ENCODE data around the gene PLEKHA7. TPM values are rescaled to one million over a fixed set of nuclear protein-coding genes. Genes with fewer than 3 reads are reported as not detected.

Gene PLEKHA7
- polyA plus RNA-seq, 1 of the 3 experiments (the other 2 are of a cell fraction): 0.12 TPM

DNA sequence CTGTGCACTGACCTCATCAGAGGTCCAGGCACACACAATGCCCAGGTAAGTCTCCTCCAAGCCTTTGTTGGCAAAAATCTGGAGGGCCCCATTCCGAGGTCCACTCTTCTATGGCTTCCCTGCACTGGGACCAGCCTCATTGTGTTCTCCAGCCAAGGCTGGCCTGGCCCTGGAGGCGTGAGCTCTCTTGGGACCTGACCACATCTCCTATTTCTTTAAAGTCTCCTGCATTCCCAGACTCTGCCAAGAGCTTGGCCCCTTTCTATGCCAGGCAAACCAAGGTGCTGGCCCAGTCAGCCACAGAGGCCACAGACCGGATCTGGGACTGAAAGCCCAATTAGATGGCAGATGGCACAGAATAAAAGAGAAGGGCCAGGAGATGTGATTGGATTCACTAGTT lies 220.7 kb downstream of the PLEKHA7 start:
- H3K4me2 ChIP-seq: no peak overlapping the region
- H3K9me2 ChIP-seq: no peaks in the 10 kb centered on the region
- TF ChIP-seq YY1 (IDR thresholded peaks at IDR 0.05; ENCODE audit: low read depth) (no peak), EZH2phosphoT487 (IDR thresholded peaks at IDR 0.05; ENCODE audit: borderline replicate concordance, low read depth) (no peak), GATA2 (CRISPR knock-in tag; IDR thresholded peaks at IDR 0.05) (no peak), TEAD4 (IDR thresholded peaks at IDR 0.05; ENCODE audit: borderline replicate concordance, insufficient read depth) (no peak), FOXM1 (IDR thresholded peaks at IDR 0.05; ENCODE audit: low read depth) (no peak), CHD2 (IDR thresholded peaks at IDR 0.05; ENCODE audit: low read length, partially characterized antibody) (no peak), SIN3A (IDR thresholded peaks at IDR 0.05; ENCODE audit: borderline replicate concordance, low read depth, low read length) (no peak), MXI1 (IDR thresholded peaks at IDR 0.05; ENCODE audit: low read depth, low read length) (no peak), FOSL2 (IDR thresholded peaks at IDR 0.05; ENCODE audit: borderline replicate concordance, low read depth) (no peak), SMC3 (IDR thresholded peaks at IDR 0.05; ENCODE audit: low read depth, low read length) (no peak), ELF1 (IDR thresholded peaks at IDR 0.05) (no peak), EP300 (IDR thresholded peaks at IDR 0.05; ENCODE audit: borderline replicate concordance in 1 of 2, low read depth in 1 of 2, low read length in 1 of 2) (no peak), NRF1 (IDR thresholded peaks at IDR 0.05; ENCODE audit: low read depth, low read length) (no peak), JUND (IDR thresholded peaks at IDR 0.05) (no peak)
- TF ChIP-seq, protein P1, sequence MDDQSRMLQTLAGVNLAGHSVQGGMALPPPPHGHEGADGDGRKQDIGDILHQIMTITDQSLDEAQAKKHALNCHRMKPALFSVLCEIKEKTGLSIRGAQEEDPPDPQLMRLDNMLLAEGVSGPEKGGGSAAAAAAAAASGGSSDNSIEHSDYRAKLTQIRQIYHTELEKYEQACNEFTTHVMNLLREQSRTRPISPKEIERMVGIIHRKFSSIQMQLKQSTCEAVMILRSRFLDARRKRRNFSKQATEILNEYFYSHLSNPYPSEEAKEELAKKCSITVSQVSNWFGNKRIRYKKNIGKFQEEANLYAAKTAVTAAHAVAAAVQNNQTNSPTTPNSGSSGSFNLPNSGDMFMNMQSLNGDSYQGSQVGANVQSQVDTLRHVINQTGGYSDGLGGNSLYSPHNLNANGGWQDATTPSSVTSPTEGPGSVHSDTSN (IDR thresholded peaks at IDR 0.05): no peak
- TF ChIP-seq, protein P2, sequence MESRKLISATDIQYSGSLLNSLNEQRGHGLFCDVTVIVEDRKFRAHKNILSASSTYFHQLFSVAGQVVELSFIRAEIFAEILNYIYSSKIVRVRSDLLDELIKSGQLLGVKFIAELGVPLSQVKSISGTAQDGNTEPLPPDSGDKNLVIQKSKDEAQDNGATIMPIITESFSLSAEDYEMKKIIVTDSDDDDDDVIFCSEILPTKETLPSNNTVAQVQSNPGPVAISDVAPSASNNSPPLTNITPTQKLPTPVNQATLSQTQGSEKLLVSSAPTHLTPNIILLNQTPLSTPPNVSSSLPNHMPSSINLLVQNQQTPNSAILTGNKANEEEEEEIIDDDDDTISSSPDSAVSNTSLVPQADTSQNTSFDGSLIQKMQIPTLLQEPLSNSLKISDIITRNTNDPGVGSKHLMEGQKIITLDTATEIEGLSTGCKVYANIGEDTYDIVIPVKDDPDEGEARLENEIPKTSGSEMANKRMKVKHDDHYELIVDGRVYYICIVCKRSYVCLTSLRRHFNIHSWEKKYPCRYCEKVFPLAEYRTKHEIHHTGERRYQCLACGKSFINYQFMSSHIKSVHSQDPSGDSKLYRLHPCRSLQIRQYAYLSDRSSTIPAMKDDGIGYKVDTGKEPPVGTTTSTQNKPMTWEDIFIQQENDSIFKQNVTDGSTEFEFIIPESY (IDR thresholded peaks at IDR 0.05; ENCODE audit: borderline replicate concordance, low read depth): no peak
- TF ChIP-seq, protein P3, sequence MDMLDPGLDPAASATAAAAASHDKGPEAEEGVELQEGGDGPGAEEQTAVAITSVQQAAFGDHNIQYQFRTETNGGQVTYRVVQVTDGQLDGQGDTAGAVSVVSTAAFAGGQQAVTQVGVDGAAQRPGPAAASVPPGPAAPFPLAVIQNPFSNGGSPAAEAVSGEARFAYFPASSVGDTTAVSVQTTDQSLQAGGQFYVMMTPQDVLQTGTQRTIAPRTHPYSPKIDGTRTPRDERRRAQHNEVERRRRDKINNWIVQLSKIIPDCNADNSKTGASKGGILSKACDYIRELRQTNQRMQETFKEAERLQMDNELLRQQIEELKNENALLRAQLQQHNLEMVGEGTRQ (IDR thresholded peaks at IDR 0.05; ENCODE audit: borderline replicate concordance, low read depth, low read length): no peak
- TF ChIP-seq, protein P4, sequence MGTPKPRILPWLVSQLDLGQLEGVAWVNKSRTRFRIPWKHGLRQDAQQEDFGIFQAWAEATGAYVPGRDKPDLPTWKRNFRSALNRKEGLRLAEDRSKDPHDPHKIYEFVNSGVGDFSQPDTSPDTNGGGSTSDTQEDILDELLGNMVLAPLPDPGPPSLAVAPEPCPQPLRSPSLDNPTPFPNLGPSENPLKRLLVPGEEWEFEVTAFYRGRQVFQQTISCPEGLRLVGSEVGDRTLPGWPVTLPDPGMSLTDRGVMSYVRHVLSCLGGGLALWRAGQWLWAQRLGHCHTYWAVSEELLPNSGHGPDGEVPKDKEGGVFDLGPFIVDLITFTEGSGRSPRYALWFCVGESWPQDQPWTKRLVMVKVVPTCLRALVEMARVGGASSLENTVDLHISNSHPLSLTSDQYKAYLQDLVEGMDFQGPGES (IDR thresholded peaks at IDR 0.05; ENCODE audit: low read depth, low read length): no peak
- no peaks in the 10 kb centered on the region for H3K79me2 ChIP-seq (ENCODE audit: insufficient read depth)
- peaks cover 14% of the 10 kb centered on the region for H3F3A ChIP-seq (replicated peaks; ENCODE audit: insufficient read depth)
- 92% methylated on average over 3 of the region's 3 CpGs for WGBS (ENCODE audit: low lambda C conversion rate)
- H3K4me3 ChIP-seq (ENCODE audit: low read depth in 2 of 2, low read length in 1 of 2): no peak overlapping the region
- ChIA-PET CTCF (interaction anchor here (1.2 to 2.9 kb wide), 4 partner anchors 9 to 270 kb away, joined by 3 to 14 read pairs (median 8); no protein-coding TSS in a partner anchor), POLR2A (no interaction called here)
- H2AFZ ChIP-seq (ENCODE audit: low read depth): no peak overlapping the region
- peaks cover 0 to 4% of the 10 kb centered on the region in 2 experiments for H3K4me1 ChIP-seq (ENCODE audit: control insufficient read depth in 1 of 2, insufficient read depth in 2 of 2, low read depth in 1 of 2, low read length in 1 of 2)
- DNase-seq: no peak
- H3K27me3 ChIP-seq (ENCODE audit: insufficient read depth): no peaks in the 10 kb centered on the region
- H3K36me3 ChIP-seq (replicated peaks in 1 of 2; ENCODE audit: control insufficient read depth in 1 of 2, insufficient read depth in 2 of 2, low read length in 1 of 2): no peaks in the 10 kb centered on the region
- H3K27ac ChIP-seq (ENCODE audit: low read depth in 2 of 2, low read length in 1 of 2): no peak overlapping the region
- no peak overlapping the region for H3K9ac ChIP-seq
- no peaks in the 10 kb centered on the region for H3K9me3 ChIP-seq
- H4K20me1 ChIP-seq (ENCODE audit: insufficient read depth): no peaks in the 10 kb centered on the region
